ENCODE measurements around the gene MAP3K20. TPM values are rescaled to one million over a fixed set of nuclear protein-coding genes. Genes with fewer than 3 reads are reported as not detected.
"Not testable (repeated sequence)": the region's sequence is repeated elsewhere in the genome, so short reads cannot be mapped to it uniquely, and the experiment has no call there.

MAP3K20 gene
- polyA plus RNA-seq, 1 experiment, result 74.6 TPM

DNA sequence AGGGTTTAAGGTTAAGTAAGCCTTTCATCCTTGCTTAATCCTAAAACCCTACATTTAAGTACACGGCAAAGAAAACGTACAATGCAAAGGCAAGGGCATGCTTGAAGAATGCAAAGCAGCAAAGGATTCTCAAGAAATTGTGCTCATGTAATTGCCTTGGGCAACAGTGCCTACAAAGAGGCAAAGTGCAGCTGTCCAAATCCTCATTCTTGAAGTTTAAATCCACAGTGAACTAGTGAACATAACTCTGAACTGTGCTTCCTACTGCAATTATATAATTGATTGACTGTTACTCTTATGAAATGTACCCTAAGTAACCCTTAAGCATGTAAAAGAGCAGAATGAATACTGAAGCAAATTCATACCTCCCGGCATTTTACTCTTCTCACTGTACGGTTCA is 85.4 kb downstream of the MAP3K20 start:
- peaks cover 4% of the 10 kb centered on the region for H3K9me3 ChIP-seq (ENCODE audit: control insufficient read depth, insufficient read depth, low read length)
- CTCF ChIA-PET, result no interaction called here
- no peak overlapping the region for H3K27ac ChIP-seq (ENCODE audit: low read depth, low read length)
- TF ChIP-seq, protein P1, sequence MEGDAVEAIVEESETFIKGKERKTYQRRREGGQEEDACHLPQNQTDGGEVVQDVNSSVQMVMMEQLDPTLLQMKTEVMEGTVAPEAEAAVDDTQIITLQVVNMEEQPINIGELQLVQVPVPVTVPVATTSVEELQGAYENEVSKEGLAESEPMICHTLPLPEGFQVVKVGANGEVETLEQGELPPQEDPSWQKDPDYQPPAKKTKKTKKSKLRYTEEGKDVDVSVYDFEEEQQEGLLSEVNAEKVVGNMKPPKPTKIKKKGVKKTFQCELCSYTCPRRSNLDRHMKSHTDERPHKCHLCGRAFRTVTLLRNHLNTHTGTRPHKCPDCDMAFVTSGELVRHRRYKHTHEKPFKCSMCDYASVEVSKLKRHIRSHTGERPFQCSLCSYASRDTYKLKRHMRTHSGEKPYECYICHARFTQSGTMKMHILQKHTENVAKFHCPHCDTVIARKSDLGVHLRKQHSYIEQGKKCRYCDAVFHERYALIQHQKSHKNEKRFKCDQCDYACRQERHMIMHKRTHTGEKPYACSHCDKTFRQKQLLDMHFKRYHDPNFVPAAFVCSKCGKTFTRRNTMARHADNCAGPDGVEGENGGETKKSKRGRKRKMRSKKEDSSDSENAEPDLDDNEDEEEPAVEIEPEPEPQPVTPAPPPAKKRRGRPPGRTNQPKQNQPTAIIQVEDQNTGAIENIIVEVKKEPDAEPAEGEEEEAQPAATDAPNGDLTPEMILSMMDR (IDR thresholded peaks at IDR 0.05; ENCODE audit: low read depth, low read length), result no peak
- no peak for DNase-seq (ENCODE audit: low read depth, low spot score)
- POLR2A ChIA-PET, result interaction anchor here (1.0 kb wide), 1 partner anchor 133 kb away, joined by 3 read pairs; no protein-coding TSS in a partner anchor
- no peak overlapping the region for H3K4me3 ChIP-seq (ENCODE audit: low read depth, low read length)
- H3K27me3 ChIP-seq (ENCODE audit: control insufficient read depth, insufficient read depth, low read length), result no peaks in the 10 kb centered on the region

DNA sequence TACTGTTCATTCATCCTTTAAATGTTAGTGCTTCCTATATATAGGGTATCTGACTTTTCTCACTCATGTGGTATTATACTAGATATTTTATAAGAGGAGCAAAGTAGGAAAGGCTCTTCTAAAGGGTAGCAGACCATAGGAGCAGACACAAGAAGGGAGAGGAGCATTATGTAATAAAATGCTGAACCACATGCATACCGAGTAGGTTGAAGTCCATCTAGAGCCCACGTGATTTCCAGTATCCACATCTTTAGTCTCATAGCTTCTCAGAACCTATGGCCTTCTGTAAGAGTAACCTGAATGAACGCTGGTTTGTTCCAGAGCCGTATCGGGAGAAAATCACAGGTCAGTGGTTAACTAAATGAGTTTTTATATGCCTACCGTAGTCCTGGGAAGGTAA is 85.9 kb downstream of the MAP3K20 start:
- ChIA-PET POLR2A (no interaction called here), CTCF (interaction anchor here (1.2 kb wide), 1 partner anchor 133 kb away, joined by 3 read pairs; no protein-coding TSS in a partner anchor)
- DNase-seq (ENCODE audit: low read depth, low spot score), result no peak
- H3K4me3 ChIP-seq (ENCODE audit: low read depth, low read length), result no peak overlapping the region
- H3K27me3 ChIP-seq (ENCODE audit: control insufficient read depth, insufficient read depth, low read length), result no peaks in the 10 kb centered on the region
- peaks cover 1% of the 10 kb centered on the region for H3K9me3 ChIP-seq (ENCODE audit: control insufficient read depth, insufficient read depth, low read length)
- TF ChIP-seq, protein P1 (IDR thresholded peaks at IDR 0.05; ENCODE audit: low read depth, low read length), result no peak
- no peak overlapping the region for H3K27ac ChIP-seq (ENCODE audit: low read depth, low read length)

DNA sequence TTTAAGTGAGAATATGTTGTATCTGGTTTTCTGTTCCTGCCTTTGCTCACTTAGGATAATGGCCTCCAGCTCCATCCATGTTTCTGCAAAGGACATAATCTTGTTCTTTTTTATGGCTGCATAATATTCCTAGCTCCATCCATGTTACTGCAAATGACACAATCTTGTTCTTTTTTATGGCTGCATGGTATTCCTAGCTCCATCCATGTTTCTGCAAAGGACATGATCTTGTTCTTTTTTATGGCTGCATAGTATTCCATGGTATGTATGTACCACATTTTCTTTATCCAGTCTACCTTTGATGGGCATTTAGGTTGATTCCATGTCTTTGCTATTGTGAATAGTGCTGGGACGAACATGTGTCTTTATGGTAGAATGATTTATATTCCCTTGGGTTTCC is 87.7 kb downstream of the MAP3K20 start:
- CTCF ChIA-PET, result interaction anchor here (1.1 to 2.3 kb wide), 3 partner anchors 8 to 137 kb away, joined by 3 to 6 read pairs (median 3); no protein-coding TSS in a partner anchor
- DNase-seq (ENCODE audit: low read depth, low spot score); H3K27ac ChIP-seq (ENCODE audit: low read depth, low read length); H3K9me3 ChIP-seq (ENCODE audit: control insufficient read depth, insufficient read depth, low read length); H3K4me3 ChIP-seq (ENCODE audit: low read depth, low read length); H3K27me3 ChIP-seq (ENCODE audit: control insufficient read depth, insufficient read depth, low read length): not testable (repeated sequence)
- POLR2A ChIA-PET, result interaction anchor here (0.6 kb wide), 1 partner anchor 9 kb away, joined by 4 read pairs; no protein-coding TSS in a partner anchor

DNA sequence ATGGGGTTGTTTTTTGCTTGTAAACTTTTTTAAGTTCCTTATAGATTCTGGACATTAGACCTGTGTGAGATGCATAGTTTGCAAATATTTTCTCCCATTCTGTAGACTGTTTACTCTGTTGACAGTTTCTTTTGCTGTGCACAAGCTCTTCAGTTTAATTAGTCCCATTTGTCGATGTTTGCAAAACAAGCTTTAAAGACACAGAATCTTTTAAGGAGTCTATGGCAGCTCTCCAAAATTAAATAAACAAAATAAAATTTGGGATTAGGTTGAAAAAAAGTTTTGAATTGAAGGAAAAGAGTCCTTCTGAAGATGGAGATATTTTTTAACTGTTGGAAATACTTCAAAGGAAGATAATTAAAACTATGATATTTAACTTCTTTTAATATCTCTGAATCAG is 88.8 kb downstream of the MAP3K20 start:
- Histone ChIP-seq H3K27me3 (ENCODE audit: control insufficient read depth, insufficient read depth, low read length) (no peaks in the 10 kb centered on the region), H3K9me3 (ENCODE audit: control insufficient read depth, insufficient read depth, low read length) (no peaks in the 10 kb centered on the region), H3K4me3 (ENCODE audit: low read depth, low read length) (no peak overlapping the region), H3K27ac (ENCODE audit: low read depth, low read length) (no peak overlapping the region)
- TF ChIP-seq, protein P1 (IDR thresholded peaks at IDR 0.05; ENCODE audit: low read depth, low read length), result no peak
- ChIA-PET CTCF (interaction anchor here (1.1 to 2.3 kb wide), 2 partner anchors 137 to 138 kb away, joined by 3 to 6 read pairs; no protein-coding TSS in a partner anchor), POLR2A (no interaction called here)
- no peak for DNase-seq (ENCODE audit: low read depth, low spot score)

DNA sequence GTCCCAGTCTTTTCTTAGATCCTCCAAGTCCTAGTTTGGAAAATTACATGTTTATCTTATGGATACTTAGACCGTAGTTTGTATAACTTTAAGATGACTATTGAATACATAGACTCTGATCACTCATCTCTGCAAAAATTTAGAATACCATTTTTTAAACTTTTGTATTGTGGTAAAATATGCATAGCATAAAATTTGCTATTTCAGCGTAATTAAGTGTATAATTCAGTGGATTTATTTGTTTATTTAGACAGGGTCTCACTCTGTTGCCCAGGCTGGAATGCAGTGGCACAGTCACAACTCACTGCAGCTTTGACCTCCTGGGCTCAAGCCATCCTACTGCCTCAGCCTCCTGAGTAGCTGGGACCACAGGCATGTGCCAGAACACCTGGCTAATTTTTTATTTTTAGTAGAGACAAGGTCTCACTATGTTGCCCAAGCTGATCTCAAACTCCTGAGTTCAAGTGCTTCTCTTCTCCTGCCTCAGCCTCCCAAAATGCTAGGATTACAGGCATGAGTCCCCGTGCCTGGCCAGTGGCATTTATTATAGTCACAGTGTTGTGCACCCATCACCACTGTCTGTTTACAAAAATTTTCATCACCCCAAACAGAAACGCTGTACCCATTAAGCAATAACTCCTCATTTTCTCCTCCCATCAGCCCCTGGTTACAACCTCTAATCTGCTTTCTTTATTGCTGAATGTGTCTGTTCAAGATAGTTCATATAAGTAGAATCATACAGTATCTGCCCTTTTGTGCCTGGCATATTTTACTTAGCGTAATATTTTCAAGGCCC is 90.0 kb downstream of the MAP3K20 start:
- TF ChIP-seq, protein P1 (IDR thresholded peaks at IDR 0.05; ENCODE audit: low read depth, low read length), result no peak
- H3K4me3 ChIP-seq (ENCODE audit: low read depth, low read length), result no peak overlapping the region
- H3K9me3 ChIP-seq (ENCODE audit: control insufficient read depth, insufficient read depth, low read length), result no peaks in the 10 kb centered on the region
- no peak overlapping the region for H3K27ac ChIP-seq (ENCODE audit: low read depth, low read length)
- H3K27me3 ChIP-seq (ENCODE audit: control insufficient read depth, insufficient read depth, low read length), result no peaks in the 10 kb centered on the region
- ChIA-PET CTCF (interaction anchor here (0.6 kb wide), 1 partner anchor 352 kb away, joined by 7 read pairs; no protein-coding TSS in a partner anchor), POLR2A (interaction anchor here (0.6 kb wide), 1 partner anchor 101 kb away, joined by 3 read pairs; no protein-coding TSS in a partner anchor)
- no peak for DNase-seq (ENCODE audit: low read depth, low spot score)

All from AG04450 (cell line).